ENCODE data around the gene CUX1.

DNA sequence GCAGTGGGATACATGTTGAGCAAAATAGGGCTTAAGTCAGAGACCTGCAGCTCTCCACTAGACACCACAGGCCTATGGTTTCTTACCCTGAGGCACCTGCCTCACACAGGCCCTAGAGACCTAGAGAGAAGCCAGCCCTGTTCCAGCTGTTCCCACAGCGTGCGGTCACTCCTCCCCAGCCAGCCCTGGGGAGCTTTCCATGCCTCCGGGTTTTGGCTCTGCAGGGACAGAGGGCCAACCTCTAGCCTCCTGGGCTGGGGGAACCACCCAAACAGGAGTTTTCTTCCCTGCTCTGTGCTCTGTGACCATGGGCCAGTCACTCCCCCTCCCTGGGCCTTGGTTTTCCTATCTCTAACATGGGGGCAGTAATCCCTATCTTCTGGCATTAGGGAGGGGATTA, 502.2 kb downstream of the CUX1 start:
- TF ChIP-seq EZH2 (IDR thresholded peaks at IDR 0.05; ENCODE audit: borderline replicate concordance, insufficient read depth, low read depth, low read length, poor library complexity, severe bottlenecking) = no peak
- TF ChIP-seq, protein P1, sequence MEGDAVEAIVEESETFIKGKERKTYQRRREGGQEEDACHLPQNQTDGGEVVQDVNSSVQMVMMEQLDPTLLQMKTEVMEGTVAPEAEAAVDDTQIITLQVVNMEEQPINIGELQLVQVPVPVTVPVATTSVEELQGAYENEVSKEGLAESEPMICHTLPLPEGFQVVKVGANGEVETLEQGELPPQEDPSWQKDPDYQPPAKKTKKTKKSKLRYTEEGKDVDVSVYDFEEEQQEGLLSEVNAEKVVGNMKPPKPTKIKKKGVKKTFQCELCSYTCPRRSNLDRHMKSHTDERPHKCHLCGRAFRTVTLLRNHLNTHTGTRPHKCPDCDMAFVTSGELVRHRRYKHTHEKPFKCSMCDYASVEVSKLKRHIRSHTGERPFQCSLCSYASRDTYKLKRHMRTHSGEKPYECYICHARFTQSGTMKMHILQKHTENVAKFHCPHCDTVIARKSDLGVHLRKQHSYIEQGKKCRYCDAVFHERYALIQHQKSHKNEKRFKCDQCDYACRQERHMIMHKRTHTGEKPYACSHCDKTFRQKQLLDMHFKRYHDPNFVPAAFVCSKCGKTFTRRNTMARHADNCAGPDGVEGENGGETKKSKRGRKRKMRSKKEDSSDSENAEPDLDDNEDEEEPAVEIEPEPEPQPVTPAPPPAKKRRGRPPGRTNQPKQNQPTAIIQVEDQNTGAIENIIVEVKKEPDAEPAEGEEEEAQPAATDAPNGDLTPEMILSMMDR (IDR thresholded peaks at IDR 0.05) = no peak
